Activated naive CD4-positive, alpha-beta T cell treated with Interleukin-2 at 50 U/mL for 16 hours (primary cell): ENCODE results near the gene TARS2.

Experiments
- DNase-seq: peaks from one replicate; pipeline ENCODE4 v3.0.0-alpha.2; 2020

TARS2 gene, protein sequence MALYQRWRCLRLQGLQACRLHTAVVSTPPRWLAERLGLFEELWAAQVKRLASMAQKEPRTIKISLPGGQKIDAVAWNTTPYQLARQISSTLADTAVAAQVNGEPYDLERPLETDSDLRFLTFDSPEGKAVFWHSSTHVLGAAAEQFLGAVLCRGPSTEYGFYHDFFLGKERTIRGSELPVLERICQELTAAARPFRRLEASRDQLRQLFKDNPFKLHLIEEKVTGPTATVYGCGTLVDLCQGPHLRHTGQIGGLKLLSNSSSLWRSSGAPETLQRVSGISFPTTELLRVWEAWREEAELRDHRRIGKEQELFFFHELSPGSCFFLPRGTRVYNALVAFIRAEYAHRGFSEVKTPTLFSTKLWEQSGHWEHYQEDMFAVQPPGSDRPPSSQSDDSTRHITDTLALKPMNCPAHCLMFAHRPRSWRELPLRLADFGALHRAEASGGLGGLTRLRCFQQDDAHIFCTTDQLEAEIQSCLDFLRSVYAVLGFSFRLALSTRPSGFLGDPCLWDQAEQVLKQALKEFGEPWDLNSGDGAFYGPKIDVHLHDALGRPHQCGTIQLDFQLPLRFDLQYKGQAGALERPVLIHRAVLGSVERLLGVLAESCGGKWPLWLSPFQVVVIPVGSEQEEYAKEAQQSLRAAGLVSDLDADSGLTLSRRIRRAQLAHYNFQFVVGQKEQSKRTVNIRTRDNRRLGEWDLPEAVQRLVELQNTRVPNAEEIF

DNA sequence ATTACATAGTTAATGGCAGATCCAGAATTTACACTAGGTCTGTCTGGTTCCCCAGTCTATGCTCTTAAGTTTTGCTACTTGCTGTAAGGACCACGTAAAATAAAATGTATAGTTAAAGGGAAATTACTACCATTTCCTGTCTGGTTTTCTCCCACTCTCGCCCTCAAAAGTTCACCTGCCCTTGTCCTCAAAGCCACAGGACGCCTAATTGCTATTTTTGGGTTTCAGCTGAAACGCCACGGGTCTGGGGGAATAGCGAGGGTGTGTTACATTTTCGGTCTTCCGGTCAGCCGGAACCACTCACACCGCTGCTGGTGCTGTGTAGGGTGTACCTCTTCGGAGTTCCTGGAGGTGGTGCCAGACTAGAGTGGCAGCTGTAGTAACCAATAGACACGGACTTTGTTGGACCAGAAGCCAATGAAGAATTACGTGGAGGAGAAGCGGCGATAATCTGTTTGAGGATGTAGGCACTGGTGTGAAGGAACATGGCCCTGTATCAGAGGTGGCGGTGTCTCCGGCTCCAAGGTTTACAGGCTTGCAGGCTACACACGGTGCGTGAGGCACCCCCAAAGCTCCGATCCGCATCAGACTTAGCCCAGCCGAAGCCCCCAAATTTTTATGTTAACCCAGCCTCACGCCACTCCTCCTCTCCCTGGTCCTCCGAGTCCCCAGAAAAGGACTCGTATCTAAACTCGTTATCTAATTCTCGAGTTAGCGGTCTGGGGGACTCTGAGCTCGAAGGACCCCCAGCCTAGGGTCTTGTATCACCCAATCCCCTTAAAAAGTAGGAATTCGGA, at the start of gene TARS2:
TARS2 (plus strand) TSS at position 454 of the 797 bp plus-strand sequence; CDS start at position 486, 32 bp downstream.
- DNase-seq, result peak; percentile 95

DNA sequence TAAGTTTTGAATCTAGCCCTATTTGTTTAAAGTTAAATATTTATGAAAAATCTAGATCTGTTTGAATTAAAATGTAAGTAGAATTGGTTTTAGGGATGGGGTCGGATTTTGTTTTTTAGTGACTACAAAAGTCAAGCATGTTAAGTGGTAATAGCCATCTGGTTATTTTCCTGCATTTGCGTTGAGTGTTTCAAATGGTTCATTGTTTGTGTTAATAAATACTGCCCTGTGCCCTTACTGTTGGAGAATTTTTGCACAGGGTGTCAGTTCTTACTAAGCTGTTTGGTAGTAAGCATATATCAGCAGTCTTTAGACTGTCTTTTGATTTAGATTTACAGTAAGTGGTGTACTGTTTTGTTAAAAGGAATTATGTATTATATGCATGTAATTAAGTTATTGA, 46.1 kb upstream of the TARS2 start:
- no peak for DNase-seq

DNA sequence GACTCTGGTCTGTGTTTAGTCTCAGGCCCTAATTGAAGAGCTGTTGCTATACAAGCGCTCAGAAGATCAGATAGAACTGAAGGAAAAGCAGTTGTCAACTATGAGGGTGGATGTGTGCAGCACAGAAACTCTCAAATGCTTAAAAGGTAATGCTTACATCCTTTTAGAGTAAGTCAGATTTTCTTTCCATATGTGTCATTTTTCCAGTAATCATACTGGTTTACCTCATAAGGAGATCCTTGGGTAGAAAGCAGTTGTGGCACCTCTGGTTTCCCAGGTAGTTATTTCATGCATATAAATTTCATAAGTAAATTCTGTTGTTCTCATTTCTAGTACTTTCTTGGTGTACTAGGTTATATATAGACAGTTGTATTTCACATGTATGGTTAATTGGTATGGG, 43.0 kb upstream of the TARS2 start:
- no peak for DNase-seq

DNA sequence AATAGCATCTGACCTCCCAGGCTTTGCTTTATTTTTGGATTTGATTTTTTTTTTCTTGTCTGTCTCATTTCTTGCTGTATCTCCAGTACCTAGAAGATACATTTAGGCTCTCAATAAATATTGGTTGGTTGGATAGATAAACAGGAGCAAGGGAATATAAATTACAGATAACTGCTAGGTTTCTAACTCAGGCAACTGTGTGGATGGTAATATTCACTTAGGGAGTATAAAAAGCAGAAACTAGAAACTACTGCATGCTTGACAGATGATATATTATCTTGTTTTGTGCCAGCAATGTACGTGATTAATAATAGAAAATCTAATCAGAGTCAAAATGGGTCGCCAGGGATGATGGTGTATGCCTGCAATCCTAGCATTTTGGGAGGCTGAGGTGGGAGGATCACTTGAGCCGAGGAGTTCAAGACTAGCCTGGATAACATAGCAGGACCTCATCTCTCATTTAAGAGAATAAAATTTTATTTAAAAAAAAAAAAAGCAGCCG, 31.0 kb upstream of the TARS2 start:
- no peak for DNase-seq

DNA sequence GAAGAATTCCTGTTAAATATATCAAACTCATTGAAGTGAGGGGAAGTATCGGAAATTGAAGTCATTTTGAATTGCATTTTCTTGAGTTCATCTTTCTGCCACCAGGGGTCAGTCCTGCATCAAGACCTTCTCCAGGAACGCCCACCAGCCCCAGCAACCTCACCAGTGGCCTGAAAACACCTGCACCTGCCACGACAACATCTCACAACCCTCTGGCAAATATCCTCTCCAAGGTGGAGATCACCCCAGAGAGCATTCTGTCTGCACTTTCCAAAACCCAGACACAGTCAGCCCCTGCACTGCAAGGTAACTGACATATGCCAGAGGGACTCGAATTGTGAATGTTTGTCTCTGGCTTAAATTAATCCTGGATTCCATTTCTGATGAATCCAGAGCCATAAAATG, 22.8 kb upstream of the TARS2 start:
- DNase-seq, result peak; percentile 73

DNA sequence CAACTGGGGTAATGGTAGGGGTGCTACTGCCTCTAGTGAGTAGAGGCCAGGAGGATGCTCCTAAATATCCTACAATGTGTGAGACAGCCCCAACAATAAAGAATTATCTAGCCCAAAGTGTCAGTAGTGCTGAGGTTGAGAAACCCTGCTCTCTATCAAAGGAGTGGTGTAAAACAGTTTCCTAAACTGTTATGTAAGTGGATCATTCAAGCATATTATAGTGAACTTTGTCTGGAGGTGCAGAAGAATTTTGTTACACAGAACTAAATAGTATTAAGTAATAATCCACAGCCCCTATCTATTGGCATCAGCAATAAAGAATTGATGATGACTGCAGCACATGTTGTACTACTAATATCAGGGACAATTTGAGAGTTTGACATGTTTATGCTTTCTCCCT, 20.3 kb upstream of the TARS2 start:
- DNase-seq, result no peak

DNA sequence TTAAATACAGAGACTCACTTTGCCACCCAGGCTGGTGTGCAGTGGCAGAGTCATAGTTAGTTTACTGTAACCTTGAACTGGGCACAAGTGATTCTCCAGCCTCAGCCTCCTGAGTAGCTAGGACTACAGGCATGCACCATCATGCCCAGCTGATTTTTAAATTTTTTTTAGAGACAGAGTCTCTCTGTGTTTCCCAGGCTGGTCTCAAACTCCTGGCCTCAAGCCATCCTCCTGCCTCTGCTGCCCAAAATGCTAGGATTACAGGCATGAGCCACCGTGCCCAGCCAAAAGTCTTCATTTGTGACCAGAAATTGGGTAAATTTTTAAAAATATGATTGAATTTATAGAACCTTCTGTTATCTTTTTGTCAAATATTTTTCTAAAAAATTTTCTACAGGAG, 17.9 kb upstream of the TARS2 start:
- no peak for DNase-seq

DNA sequence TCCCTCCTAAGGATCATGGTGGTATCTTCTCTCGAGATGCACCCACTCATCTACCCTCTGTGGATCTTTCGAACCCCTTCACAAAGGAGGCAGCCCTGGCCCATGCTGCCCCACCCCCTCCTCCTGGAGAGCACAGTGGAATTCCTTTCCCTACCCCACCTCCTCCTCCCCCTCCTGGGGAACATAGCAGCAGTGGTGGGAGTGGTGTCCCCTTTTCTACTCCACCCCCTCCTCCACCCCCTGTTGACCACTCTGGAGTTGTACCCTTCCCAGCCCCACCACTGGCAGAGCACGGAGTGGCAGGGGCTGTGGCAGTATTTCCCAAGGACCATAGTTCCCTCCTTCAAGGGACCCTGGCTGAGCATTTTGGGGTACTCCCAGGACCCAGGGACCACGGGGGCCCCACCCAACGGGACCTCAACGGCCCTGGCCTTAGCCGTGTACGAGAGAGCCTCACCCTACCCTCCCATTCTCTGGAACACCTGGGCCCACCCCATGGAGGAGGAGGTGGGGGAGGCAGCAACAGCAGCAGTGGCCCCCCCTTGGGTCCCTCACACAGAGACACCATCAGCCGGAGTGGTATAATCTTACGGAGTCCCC, 14.5 kb upstream of the TARS2 start:
- DNase-seq, result no peak

DNA sequence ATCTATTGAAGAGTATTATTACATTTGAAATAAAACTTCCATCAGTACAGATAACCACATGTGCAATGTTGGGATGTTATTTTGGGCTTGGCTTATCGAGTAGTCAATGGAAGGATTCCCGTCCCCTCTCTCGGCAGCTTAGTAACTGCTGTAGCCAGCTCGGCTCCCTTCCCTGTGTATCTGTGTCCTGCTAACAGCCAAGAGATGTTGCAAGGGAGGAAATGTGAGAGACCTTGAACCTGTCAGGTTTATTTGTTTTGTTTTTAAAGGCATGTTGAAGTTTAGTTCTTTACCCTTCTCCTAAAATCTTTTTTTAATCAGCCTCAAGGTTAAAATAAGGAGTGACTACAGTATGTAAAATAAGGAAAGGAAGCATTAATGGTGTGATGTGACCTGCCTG, 13.6 kb upstream of the TARS2 start:
- no peak for DNase-seq

DNA sequence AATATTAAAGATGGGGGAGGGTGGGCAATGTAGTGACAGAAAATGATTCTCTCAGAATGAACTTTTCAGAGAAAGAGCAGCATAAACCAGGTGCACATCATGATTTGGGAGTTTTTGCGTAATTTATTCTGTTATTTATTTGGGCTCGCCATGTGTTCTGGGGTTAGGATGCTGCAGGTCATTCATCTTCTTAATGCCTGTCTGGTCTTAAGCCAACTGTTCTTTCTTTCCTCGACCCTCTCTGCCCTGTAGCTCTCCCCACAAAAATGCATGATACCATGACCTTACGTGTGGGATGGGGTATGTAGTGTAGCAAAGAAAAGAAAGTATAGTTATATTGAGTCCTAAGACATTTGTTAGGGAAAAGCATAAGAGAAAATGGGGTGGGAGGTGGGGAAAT, 12.3 kb upstream of the TARS2 start:
- no peak for DNase-seq

DNA sequence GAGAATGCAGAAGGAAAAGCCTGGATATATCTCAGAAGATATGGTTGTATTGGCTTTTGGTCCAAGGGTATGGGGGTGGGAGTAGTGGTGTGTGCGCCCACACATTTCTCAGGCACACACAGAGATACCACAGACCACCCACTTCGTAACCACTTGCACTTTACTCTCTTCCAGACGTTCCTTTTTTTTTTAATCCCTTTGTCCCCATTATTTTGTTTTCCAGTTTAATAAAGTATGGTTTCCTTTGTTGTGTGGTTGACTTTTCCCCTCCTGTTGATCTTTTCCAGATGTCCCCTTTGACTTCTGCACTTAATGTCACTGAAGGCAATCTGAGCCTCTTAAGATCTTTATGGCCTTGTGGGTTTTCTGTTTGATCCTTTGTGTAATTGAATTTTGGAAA, 10.5 kb upstream of the TARS2 start:
- DNase-seq, result no peak

DNA sequence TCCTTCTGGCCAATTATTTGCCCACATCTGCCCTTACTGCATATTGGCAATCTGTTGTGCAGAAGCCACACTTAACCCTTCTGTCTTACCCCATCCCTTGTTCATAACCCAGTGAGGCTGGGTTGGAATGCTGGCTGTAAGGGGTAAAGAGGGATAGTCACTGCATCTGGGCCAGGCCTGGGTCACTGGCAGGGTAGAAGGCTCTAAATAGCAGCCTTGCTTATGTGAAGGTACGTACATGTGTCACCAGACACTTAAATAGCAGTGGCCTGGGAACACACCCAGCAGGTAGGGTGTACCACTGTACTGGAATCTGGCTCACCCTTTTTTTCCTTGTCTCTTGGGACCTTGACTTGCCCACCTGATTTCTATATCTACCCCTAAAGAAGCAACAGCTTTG, 9.9 kb upstream of the TARS2 start:
- no peak for DNase-seq

DNA sequence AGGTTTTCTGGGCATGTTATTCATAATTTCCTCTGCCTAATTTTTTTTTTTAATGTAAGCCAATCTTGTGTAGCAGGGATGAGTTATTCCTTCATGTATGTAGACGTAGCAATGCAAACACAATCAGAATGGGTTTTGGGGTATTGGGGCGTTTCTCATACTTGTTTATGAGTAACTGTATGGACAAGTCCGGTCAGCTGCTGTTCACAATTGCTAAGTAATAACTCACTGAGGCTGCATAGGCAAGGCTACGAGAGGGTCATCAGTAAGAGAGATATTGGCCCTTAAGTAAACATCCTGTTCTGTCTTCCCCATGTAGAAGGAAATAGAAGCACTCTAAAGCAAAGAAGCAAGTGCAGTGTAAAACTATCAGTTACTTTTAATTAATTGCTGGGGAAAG, 9.5 kb upstream of the TARS2 start:
- no peak for DNase-seq

DNA sequence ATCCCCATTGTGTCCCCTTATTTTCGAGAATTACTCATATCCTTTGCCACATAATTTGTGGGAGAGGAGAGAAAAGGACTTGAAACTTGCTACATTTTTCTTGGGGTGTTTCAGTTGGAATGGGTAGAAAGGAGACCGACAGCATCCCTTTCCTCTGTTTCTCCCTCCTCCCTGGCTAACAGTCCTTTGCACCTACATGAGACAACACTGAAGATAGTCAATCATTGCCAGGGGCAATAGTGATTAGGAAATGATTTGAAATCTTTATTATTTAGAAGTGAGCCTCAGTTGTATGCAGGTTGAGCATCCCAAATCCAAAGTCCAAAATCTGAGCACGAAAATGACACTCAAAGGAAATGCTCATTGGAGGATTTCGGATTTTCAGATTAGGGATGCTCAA, 7.8 kb upstream of the TARS2 start:
- no peak for DNase-seq

DNA sequence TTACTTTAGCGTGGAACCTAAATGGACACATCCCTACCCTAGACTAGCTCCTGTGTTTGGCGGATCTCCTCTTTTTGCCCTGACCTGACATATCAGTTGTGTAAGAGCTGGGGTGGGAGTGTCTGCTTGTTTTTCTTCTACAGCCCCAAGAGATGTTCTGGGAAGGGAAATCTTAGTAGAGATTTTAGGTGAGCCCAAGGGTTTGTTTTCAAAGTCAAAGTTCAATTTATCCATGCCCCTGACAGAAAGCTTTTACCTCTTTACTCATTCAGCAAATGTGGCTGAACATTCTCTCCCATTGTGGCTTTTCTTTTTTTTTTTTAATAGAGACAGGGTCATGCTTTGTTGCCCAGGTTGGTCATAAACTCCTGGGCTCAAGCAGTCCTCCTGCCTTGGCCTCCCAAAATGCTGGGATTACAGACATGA, 7.3 kb upstream of the TARS2 start:
- DNase-seq, result no peak

DNA sequence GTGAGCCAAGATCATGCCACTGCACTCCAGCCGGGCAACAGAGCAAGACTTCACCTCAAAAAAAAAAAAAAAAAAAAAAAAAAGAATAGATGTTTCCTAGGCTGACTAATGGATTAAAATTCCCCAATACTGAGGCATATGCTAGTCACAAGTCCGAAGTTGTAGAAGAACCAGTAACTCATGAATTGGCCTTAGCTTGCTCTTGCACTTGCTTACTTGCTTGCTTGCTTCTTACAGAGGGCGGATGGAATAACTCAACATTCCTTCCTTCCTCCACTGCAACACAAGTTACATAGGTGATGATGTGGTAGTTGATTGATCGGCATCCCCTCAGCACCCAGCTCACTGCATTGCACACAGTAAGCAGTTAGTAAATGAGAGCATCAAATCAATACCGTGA, 2.8 kb upstream of the TARS2 start:
- DNase-seq, result no peak

DNA sequence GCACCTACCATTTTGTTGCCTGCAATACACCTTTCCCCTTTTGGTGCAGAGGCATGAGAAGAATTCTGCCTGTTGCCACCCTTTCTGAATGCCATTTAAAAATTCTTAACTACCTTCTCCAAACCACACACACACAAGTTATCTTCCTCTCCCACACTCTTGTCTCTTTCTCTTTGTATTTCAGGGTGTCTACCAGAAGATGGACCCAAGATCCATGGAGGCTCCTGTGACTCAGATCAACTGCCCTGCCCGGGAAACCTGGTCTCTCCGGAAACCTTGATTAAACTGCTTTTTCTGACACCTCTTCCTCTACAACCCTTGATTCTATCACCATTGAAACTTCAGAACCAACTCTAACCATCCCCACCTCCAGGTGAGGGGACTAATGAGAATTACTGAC, 2.4 kb upstream of the TARS2 start:
- no peak for DNase-seq

DNA sequence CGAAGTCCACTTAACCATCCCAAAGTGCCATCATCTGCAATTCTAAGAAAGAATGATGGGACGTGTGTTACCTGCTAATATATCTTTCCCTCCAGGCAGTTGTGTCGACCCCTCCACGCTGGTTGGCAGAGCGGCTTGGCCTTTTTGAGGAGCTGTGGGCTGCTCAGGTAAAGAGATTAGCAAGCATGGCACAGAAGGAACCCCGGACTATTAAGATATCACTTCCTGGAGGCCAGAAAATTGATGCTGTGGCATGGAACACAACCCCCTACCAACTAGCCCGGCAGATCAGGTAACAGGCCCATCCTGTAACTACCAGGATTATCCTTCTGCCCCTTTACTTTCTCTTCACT, 520 bp downstream of the TARS2 start:
- DNase-seq, result no peak

DNA sequence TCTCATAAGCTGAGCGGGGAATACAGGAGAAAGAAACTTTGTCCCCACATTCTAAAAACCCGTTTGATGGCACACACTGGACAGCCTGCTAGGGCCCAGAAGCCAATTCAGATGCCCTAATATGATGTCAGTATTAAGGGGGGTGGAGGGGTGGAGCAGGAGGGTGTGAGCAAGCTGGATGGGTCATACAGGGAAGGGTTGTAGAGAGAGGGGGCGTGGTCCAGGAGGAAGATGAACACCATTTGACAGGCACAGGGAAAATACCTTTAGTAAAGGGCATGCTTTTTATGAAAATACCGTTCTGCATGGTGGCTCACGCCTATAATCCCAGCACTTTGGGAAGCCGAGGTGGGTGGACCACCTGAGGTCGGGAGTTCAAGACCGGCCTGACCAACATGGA, 6.0 kb downstream of the TARS2 start:
- DNase-seq, result no peak

DNA sequence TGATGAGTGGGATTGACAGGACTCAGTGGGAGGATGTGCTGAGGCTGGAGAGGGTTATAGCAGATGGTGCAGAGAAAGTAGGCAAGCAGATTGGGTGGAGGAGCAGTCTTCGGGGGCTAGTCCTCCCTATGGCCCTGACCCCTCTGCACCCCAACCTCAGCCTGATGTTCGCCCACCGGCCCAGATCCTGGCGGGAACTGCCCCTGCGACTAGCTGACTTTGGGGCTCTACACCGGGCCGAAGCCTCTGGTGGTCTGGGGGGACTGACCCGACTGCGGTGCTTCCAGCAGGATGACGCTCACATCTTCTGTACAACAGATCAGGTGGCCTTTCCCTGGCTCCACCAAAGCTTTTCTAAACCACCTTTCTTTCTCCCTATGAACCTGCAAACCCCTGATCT, 11.1 kb downstream of the TARS2 start:
- no peak for DNase-seq

DNA sequence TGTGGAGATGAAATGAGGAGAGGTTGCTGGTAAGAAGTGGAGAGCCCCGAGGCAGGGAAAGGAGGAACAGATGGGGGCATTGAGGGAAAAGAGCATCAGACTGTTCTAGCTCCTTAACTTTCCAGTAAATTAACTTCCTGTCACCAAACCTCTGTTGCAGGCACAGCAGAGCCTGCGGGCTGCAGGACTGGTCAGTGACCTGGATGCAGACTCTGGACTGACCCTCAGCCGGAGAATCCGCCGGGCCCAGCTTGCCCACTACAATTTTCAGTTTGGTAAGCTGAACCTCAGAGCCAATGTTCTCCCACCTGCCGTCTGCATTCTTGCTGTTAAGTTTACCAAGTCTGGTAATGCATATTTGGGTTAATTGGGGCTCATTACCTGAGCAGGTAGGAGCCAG, 18.2 kb downstream of the TARS2 start:
- no peak for DNase-seq

DNA sequence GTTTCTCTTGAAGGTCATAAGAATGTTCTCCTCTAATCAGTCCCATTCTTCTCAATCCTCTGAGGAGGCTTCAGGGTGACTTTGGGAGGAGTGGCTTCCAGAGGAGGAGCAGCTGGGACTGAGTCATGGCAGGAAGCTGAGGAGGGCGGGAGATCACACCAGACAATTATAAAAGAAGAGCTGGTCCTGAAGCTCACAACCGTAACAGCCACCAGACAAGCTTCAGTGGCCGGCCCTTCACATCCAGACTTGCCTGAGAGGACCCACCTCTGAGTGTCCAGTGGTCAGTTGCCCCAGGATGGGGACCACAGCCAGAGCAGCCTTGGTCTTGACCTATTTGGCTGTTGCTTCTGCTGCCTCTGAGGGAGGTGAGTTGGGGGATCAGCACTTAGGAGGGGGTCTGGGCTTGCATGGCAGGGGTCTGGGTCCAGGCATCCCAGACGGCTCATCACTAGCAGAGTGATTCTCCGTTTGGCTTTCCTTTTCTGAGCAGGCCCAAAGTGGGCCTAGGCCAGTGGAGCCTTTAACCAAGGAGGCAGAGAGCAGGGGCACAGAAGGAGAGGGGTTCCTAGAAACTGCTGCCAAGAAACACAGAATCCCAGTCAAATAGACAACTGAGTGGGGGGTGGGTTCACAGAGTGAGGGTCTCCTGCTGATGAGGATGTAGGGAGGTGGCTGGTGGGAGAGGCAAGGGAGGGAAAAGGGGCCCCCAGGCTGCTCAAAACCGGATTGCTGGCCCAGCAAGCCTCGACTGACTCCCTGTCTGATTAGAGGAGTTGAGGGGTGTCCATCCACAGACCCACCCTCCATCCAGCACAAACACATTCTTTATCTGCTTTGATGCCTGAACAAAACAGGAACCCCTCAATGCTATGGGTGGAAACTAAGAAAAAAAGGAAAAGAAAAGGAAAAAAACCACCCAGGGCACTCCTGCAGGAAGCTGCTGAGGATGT, 21.0 kb downstream of the TARS2 start, which contains the start of gene ECM1:
ECM1 (plus strand) TSS at position 198 of the 953 bp plus-strand sequence; CDS start at position 299, 101 bp downstream.
- DNase-seq, result no peak
